VCaP (cell line): ENCODE measurements around the gene NEDD1.

Source experiments
- H3K27ac ChIP-seq: fragments of 450-650 bp; 2 replicates; pipeline ENCODE4 v1.5.1; 2017
- TF ChIP-seq, protein P1 (sequence below): fragments of 450-650 bp; conservative IDR thresholded peaks from 2 replicates; pipeline ENCODE4 v1.5.1; 2017; ENCODE audit warnings: mild to moderate bottlenecking, moderate library complexity

Gene NEDD1

GRCh38 chr12:96882862-96883261, 24.2 kb upstream of the NEDD1 start:
- TF ChIP-seq, protein P1, sequence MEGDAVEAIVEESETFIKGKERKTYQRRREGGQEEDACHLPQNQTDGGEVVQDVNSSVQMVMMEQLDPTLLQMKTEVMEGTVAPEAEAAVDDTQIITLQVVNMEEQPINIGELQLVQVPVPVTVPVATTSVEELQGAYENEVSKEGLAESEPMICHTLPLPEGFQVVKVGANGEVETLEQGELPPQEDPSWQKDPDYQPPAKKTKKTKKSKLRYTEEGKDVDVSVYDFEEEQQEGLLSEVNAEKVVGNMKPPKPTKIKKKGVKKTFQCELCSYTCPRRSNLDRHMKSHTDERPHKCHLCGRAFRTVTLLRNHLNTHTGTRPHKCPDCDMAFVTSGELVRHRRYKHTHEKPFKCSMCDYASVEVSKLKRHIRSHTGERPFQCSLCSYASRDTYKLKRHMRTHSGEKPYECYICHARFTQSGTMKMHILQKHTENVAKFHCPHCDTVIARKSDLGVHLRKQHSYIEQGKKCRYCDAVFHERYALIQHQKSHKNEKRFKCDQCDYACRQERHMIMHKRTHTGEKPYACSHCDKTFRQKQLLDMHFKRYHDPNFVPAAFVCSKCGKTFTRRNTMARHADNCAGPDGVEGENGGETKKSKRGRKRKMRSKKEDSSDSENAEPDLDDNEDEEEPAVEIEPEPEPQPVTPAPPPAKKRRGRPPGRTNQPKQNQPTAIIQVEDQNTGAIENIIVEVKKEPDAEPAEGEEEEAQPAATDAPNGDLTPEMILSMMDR, result no peak
- no peak overlapping the region for H3K27ac ChIP-seq

GRCh38 chr12:96883571-96883970, 23.5 kb upstream of the NEDD1 start:
- H3K27ac ChIP-seq, result no peak overlapping the region
- TF ChIP-seq, protein P1, result no peak

DNA sequence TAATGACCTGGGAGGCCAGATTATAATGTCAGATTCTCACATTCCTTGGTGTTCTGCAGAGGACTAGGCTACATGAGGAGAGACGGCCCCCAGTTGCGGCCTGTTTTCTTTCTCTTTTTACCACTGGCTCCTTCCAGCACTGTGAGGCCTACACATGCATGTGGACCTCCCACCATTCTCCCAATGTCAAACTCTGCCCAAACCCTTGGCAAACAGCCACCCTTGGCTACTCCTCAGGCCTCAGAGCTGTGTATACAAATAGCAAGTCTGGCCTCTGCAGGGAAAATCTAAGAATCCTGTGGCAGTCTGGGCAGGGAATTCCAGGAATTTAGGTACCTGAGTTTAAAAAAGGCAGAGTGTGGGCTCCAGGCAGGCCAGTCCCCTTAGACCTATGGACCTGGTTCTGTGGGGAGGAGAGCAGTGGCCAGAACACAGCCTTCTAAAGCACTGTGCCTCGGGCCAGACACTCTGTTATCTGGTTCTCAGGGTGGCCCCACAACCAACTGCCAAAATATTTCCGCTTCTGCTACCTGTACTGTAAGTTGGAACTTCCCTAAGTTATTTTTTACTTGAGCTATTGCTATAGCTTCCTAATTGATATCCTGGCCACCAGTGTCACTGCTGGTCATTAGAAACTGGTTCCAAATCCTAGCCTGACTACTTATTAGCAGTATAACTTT, 19.9 kb upstream of the NEDD1 start:
- no peak overlapping the region for H3K27ac ChIP-seq
- TF ChIP-seq, protein P1, result no peak

DNA sequence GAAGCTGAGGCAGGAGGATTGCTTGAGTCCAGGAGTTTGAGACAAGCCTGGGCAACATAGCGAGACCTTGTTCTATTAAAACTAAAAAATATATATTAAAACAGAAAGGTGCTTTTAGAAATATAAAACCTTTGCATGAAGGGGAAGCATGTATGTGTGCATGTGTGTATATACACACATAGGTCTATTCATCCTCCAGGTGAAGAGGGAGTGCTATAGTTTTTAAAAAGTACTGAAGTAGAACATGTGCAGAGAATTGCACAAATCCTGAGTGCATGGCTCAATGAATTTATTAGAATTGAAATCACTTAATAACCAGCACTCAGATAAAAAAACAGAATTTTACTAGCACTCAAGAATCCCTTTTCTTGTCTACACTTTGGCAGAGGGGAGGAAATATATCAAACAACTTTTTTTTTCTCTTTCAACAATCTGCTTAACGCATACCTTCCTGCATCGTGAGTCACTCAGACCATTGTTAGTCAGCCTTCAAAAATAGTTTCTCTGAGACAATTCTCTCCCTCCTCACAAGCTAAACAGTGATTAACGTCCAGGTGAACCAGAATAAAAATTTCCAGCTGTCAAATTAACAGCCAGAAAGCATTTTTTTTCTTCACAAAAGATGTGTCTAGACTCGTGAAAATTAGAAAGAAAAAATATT, 17.7 kb upstream of the NEDD1 start:
- H3K27ac ChIP-seq, result no peak overlapping the region
- TF ChIP-seq, protein P1, result no peak

GRCh38 chr12:96890331-96890730, 16.7 kb upstream of the NEDD1 start:
- no peak overlapping the region for H3K27ac ChIP-seq
- TF ChIP-seq, protein P1, result no peak

GRCh38 chr12:96892104-96892503, 15.0 kb upstream of the NEDD1 start:
- no peak overlapping the region for H3K27ac ChIP-seq
- TF ChIP-seq, protein P1, result no peak

GRCh38 chr12:96897421-96897820, 9.6 kb upstream of the NEDD1 start:
- TF ChIP-seq, protein P1, result no peak
- H3K27ac ChIP-seq, result no peak overlapping the region
